Mucosa of descending colon (tissue), 3 donors: Measurements from ENCODE around the gene PYM1. TPM values are rescaled to one million over a fixed set of nuclear protein-coding genes. Genes with fewer than 3 reads are reported as not detected.

Experiments
- ATAC-seq: fragments of 200-7000 bp; cut with Tn5 transposase; one replicate; pipeline ENCODE4 v1.9.1; 2020; ENCODE audit warnings: mild to moderate bottlenecking, moderate library complexity
- DNase-seq, 3 donors: peaks; one replicate each; pipeline ENCODE4 v3.0.0-alpha.2; 2020
- H3K36me3 ChIP-seq: fragments of 200-600 bp; one replicate; pipeline ENCODE4 v1.8.0; 2021; ENCODE audit warnings: low read depth, mild to moderate bottlenecking
- H3K4me1 ChIP-seq: fragments of 200-600 bp; one replicate; pipeline ENCODE4 v1.8.0; 2021; ENCODE audit warnings: low read depth, mild to moderate bottlenecking
- H3K4me3 ChIP-seq: fragments of 200-600 bp; one replicate; pipeline ENCODE4 v1.8.0; 2021; ENCODE audit warnings: mild to moderate bottlenecking
- H3K9me3 ChIP-seq: fragments of 200-600 bp; one replicate; pipeline ENCODE4 v1.8.0; 2021; ENCODE audit warnings: mild to moderate bottlenecking
- CTCF ChIP-seq: fragments of 200-600 bp; IDR thresholded peaks from one replicate; pipeline ENCODE4 v1.8.0; 2022; ENCODE audit warnings: antibody characterized with exemption, mild to moderate bottlenecking
- intact Hi-C, 2 donors: fragments of 100-400 bp; cut with DNase I in 1 of 2; cut with micrococcal nuclease in 1 of 2; formaldehyde crosslinking; loops; one replicate each; pipeline versions ENCODE4 v1.11.0 to v1.11.1; 2022; cut with DNase I, micrococcal nuclease
- long read RNA-seq, 2 donors: library from polyadenylated mRNA; unstranded; transcript quantifications; one replicate each; pipeline ENCODE4 v2.0.0, GENCODE V29; 2019 to 2021
- total RNA-seq, 3 donors: library from RNA; stranded (reverse); fragmentation: NEBNext Ultra II Directional in 2 of 3; extraction: Animal tissue kit (Norgen Biotek cat#: 25700) in 2 of 3; gene quantifications; one replicate each; pipeline versions ENCODE4 v1.2.1 to v1.2.4, GENCODE V29; 2021 to 2023
- donor health status: DM: no; HTN: no; CAD: no; lungs with moderate emphysema.
- donor health status: DM: no; HTN: no; CAD: no.
- donor health status: DM: no; HTN: yes; CAD: no.

PYM1 gene
- 10 to 100 TPM; 29.7 to 48.8 (median 45.7) TPM for total RNA-seq
- long read RNA-seq, donor 1, transcript PYM1-203 (3 exons, 1,226 nt), result major isoform, 17 of 24 reads
- long read RNA-seq, donor 1, partial matches to known transcripts, result 0 of 24 reads
- long read RNA-seq, donor 1, other reads (novel, unspliced or antisense), result 1 of 24 reads
- long read RNA-seq, donor 2, transcript PYM1-203 (3 exons, 1,226 nt), result major isoform, 36 of 51 reads
- long read RNA-seq, donor 2, partial matches to known transcripts, result 3 of 51 reads
- long read RNA-seq, donor 2, other reads (novel, unspliced or antisense), result 7 of 51 reads

- intact Hi-C loops, result no loop called here
- no peak for TF ChIP-seq CTCF
- peaks cover 39% of the 10 kb centered on the region for H3K4me1 ChIP-seq
- H3K36me3 ChIP-seq, result no peaks in the 10 kb centered on the region
- H3K4me3 ChIP-seq, result peak within 1 kb of the TSS; percentile 87
- H3K9me3 ChIP-seq, result no peaks in the 10 kb centered on the region
- ATAC-seq (peak; percentile 54), DNase-seq (peak; percentile 86 to 92 (median 90))
Observed at GRCh38 chr12:55927588-55928502, at the start of gene PYM1. TSS of gene PYM1 (minus strand) at chr12:55927894. CDS start at chr12:55927761, 133 bp downstream.

DNA sequence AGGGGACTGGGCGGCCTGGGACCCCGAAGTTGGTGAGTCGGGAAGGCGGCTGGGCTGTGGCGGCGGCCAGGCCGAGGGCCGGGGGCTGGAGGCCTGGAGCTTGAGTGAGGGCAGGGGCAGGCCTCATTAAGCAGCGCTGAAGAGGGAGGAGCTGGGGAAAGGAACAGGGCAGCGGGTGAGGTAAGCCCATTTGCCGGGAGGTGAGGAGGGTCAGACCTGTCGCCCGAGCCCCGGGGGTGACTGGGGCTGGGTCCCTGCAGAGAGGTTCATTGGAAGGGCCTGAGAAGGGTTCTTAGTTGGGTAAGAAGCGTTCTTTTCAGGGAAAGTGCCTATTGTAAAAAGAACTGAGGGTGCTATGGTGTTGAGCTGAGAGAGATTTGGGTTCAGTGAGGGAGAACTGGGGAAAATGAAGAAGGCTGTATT, 46.6 kb upstream of the PYM1 start:
- no peak for TF ChIP-seq CTCF
- no peaks in the 10 kb centered on the region for H3K9me3 ChIP-seq
- intact Hi-C loops, result no loop called here
- peak; percentile 58 for ATAC-seq
- H3K36me3 ChIP-seq, result peaks cover 7% of the 10 kb centered on the region
- peak in 1 of 3 donors; percentile 60 for DNase-seq
- H3K4me1 ChIP-seq, result peaks cover 35% of the 10 kb centered on the region
- peak overlapping the region; percentile 94 for H3K4me3 ChIP-seq

DNA sequence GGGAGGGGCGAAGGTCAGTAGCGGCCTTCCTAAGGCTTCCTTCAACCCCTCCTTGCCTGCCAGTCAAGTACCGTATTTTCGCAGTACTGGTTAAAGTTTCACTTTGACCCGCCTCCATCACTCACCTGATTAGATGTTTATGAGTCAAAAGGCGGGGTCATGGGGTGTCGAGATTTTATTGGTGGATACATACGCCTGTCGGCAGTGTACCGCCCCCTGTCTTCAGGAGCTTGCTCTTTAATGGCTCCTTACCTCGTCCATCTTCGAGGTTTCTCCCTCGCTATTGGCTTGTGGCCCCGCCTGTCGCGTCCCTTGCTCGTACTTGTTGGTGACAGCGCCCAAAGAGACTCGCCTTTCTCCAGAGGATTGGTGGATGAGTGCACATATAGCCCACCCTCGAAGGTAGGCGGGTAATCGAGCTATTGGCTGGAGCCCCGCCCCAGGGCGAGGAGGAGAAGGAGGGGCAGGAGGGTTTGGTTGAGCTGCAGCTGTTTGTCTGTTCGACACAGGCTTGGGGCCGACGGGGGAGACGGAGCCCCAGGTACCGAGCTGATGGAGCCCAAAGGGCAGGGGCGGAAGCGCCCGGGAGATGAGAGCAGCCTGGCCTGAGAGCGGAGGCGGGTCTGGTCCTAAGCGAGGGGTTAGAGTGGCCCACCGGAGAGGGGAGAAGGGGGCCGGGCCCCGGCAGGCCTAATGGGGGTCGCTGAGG, 46.1 kb upstream of the PYM1 start, which contains the start of gene RAB5B:
TSS of gene RAB5B (plus strand) at position 480 of the 709 bp plus-strand sequence. CDS start 12,883 bp downstream, outside the sequence.
- ATAC-seq (peak; percentile 90), DNase-seq (peak; percentile 97 to 100 (median 99))
- H3K4me1 ChIP-seq, result peaks cover 35% of the 10 kb centered on the region
- peaks cover 7% of the 10 kb centered on the region for H3K36me3 ChIP-seq
- H3K9me3 ChIP-seq, result no peaks in the 10 kb centered on the region
- peak within 1 kb of the TSS; percentile 94 for H3K4me3 ChIP-seq
- peak; percentile 21 for TF ChIP-seq CTCF
- intact Hi-C loops, result no loop called here

- TF ChIP-seq CTCF, result no peak
- Histone ChIP-seq H3K4me3 (peak overlapping the region; percentile 94), H3K9me3 (no peaks in the 10 kb centered on the region), H3K4me1 (peaks cover 35% of the 10 kb centered on the region), H3K36me3 (peaks cover 7% of the 10 kb centered on the region)
- DNase-seq, result no peak
- peak; percentile 13 for ATAC-seq
- intact Hi-C loops, result no loop called here
Observed at GRCh38 chr12:55972911-55973598, 45.4 kb upstream of the PYM1 start.

DNA sequence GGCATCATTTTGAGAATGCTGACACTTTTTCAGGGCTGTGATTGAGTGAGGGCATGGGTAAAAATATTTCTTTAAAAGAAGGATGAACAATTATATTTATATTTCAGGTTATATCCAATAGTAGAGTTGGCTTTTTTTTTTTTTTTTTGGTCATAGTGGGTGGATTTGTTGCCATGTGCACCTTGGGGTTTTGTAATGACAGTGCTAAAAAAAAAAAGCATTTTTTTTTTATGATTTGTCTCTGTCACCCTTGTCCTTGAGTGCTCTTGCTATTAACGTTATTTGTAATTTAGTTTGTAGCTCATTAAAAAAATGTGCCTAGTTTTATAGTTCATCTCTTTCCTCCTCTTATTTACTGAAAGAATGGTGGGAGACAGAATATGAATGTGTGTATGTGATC, 44.8 kb upstream of the PYM1 start:
- no peak for DNase-seq
- Histone ChIP-seq H3K9me3 (no peaks in the 10 kb centered on the region), H3K4me3 (no peak overlapping the region), H3K36me3 (peaks cover 7% of the 10 kb centered on the region), H3K4me1 (peaks cover 31% of the 10 kb centered on the region)
- ATAC-seq, result no peak
- intact Hi-C loops, result no loop called here
- no peak for TF ChIP-seq CTCF
